HG03378 (cell line): ENCODE measurements around the gene MROH2A.

Experiments used
- ATAC-seq: cut with Tn5 transposase; IDR thresholded peaks from one replicate; pipeline ENCODE4 v1.9.1; 2021; ENCODE audit warnings: mild to moderate bottlenecking, moderate library complexity; ENCODE audit not compliant: unreplicated experiment

The MROH2A gene

DNA sequence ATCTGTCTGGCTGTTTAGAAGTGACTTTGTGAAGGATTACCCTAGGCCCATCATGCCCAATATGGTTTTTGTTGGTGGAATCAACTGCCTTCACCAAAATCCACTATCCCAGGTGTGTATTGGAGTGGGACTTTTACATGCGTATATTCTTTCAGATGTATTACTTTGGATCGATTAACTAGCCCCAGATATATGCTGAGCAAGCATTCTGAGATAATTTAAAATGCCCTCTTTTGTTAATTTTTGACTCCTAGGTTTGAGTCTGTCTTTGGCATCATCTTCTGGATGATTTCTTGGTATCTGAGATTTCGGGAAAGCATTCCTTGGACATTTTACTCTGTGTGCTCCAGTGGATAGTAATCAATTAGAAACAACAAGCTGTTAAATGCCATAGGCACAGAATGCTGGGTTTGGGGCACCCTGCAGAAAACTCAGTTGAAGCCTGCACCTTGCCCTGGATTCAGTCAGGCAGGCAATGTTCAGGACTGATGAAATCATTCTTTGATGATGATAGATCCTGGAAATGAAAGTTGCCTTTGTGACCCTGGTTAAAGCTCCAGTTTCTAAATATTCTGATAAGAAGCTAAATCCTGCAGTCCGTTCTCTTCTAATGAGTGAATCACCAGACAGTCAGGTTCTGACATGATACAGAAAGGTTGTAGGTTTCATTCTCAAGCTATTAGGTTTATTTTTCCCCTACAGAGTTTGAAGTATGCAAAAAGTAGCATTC lies 16.9 kb upstream of the MROH2A start:
- no peak for ATAC-seq

GRCh38 chr2:233764264-233764663 lies 13.9 kb upstream of the MROH2A start:
- no peak for ATAC-seq

DNA sequence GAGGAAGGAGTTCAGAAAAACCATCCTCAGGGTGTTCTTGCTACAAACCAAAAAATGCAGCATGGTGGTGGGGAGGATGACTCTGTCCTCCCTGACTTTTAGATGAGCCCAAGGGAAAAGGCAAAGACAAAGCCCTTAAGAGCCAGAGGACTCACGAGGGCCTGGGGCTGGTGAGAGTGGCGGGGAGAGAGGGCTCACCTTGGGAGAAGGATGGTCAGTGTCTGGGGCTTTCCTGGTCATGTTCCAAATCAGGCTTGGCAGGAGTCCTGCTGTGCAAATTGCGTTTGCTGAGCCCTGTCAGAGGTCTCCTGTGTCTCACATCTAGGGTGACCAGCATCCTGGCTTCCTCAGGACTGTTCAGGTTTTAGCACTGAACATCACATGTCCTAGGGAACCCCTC lies 13.4 kb upstream of the MROH2A start:
- ATAC-seq: no peak

DNA sequence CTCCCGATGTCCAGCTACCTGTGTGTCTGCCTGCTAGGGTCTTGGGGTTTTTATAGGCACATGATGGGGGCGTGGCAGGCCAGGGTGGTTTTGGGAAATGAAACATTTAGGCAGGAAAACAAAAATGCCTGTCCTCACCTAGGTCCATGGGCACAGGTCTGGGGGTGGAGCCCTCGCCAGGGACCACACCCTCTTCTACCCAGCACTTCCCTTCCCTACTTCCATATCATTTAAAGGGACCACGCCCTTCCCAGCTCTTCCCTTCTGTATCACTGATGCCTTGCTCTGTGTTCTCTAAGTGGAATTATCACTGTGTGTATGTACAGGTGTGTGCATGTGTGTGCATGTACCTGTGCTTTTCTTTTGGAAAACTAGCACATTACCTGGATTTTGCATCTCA lies 11.7 kb upstream of the MROH2A start:
- no peak for ATAC-seq

GRCh38 chr2:233768076-233768475 lies 10.1 kb upstream of the MROH2A start:
- no peak for ATAC-seq

- ATAC-seq: no peak
Measured at GRCh38 chr2:233769260-233769659, 8.9 kb upstream of the MROH2A start.

DNA sequence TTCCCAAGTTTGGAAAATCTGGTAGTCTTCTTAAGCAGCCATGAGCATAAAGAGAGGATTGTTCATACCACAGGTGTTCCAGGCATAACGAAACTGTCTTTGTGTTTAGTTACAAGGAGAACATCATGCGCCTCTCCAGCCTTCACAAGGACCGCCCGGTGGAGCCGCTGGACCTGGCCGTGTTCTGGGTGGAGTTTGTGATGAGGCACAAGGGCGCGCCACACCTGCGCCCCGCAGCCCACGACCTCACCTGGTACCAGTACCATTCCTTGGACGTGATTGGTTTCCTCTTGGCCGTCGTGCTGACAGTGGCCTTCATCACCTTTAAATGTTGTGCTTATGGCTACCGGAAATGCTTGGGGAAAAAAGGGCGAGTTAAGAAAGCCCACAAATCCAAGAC lies 6.0 kb upstream of the MROH2A start:
- no peak for ATAC-seq

GRCh38 chr2:233772583-233772982 lies 5.5 kb upstream of the MROH2A start:
- no peak for ATAC-seq

DNA sequence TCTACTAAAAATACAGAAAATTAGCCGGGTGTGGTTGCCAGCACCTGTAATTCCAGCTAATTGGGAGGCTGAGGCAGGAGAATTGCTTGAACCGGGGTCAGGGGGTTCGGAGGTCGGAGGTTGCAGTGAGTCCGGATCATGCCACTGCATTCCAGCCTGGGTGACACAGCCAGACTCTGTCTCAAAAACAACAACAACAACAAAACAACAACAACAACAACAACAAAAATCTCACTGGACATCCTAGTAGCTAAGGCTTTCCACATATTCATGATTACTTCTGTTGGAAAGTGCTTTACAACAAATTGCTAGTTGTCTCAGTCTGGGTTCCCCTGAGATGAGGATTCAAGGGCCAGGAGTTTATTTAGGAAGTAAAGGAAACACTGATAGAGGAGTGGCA lies 4.3 kb upstream of the MROH2A start:
- ATAC-seq: no peak

- ATAC-seq: no peak
Measured at GRCh38 chr2:233775414-233775813, 2.7 kb upstream of the MROH2A start.

- no peak for ATAC-seq
Measured at GRCh38 chr2:233779722-233780121, 1.6 kb downstream of the MROH2A start.

GRCh38 chr2:233780771-233781170 lies 2.6 kb downstream of the MROH2A start:
- ATAC-seq: no peak

DNA sequence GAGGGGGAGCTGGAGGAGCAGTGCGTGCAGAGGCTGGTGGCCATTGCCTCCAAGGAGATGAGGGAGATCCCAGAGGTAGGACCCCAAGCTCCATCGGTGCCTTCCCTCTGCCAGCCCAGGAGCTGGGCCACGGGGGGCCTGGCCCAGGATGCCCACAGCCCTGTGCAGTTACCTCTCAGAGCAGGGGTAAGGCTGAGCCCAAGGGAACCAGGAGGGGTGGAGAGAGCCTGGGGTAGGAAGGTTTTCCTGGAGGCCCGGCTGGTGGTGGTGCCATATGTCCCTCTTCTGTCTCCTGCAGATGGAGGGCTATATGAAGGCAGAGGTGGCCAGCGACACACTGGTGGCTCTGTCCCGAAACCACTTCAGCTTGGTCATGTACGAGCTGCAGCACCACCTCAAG lies 11.4 kb downstream of the MROH2A start:
- no peak for ATAC-seq

- ATAC-seq: no peak
Measured at GRCh38 chr2:233791151-233791882, 13.2 kb downstream of the MROH2A start.

- no peak for ATAC-seq
Measured at GRCh38 chr2:233791883-233792329, 13.8 kb downstream of the MROH2A start.

DNA sequence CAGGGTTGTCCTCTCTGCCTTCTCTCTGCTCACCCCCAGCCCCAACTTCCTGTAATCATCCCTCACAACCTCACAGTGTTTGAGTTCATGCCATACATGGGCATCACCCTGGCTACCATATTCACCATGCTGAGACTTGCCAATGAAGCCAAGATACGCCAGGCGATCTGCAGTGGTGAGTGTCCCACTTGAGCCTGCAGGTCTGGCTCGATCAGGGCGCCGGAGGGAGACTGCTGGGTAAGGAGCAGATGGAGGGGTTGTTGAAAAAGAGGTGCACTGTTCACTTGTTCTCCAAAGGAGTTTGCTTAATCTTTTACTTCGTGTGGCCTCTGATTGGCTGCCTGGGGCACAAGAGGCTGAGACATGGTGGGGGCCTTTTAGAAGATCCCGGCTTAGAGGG lies 14.6 kb downstream of the MROH2A start:
- ATAC-seq: no peak

GRCh38 chr2:233793465-233794127 lies 15.5 kb downstream of the MROH2A start:
- ATAC-seq: no peak

DNA sequence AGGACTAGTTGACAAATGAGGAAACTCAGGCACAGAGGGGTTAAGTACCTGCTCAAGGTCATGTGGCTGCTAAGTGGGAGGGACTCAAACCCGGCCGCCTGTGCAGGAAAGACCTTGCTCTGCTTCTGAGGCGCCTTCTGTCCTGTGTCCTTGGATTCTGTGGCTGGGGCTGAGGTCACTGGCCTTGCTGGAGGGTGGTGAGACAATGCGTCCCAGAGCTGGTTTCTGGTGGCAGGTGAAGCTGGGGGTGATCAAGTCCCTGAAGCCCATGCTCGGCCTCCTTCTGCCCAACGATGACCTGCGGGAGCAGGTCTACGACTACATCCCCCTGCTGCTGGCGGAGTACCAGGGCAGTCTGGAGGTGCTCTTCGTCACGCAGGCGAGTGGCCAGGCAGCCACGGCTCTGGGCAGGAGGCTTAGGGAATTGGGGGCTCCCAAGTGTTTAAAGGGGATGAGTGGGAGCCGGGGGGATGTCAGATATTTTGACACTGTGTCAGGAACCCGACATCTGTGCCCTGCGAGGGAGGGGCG lies 16.1 kb downstream of the MROH2A start:
- no peak for ATAC-seq

DNA sequence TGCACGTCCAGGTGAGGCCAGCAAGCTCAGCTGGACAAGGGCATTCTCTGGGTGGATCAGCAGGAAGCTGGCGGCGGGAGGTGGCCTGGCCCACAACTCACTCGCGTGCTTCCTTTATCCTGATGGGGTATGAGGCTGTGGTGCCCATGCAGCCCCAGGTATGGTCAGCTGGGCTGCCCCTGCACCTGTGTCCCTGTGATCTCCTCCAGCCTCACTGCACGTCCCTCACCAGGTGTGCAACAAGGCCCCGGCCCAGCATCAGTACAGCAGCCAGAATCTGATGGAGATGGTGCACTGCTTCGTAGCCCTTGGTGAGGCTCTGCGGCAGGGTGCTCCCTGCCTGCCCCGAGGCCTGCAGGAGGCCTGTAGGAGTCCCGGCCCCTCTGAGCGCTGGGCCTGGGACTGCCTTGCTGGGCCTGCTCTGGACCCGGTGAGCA lies 17.6 kb downstream of the MROH2A start:
- no peak for ATAC-seq

DNA sequence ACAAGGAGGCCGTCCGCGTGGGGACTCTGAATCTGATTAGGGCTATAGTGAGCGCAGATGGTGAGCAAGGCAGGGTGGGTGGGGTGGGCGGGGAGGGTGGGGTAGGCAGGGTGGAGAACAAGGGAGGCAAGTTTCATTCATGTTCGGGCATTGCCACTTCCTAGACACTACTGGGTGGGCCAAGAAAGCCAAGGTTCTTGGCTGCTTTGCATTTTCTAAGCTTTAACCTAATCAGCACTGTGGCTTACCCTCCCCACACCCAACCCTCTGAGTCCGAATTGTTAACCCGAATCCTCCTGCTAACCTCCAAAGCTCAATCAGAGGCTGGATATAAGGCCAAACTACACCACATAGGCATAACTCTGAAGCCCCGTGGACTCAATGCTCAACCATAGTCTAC lies 18.1 kb downstream of the MROH2A start:
- no peak for ATAC-seq

DNA sequence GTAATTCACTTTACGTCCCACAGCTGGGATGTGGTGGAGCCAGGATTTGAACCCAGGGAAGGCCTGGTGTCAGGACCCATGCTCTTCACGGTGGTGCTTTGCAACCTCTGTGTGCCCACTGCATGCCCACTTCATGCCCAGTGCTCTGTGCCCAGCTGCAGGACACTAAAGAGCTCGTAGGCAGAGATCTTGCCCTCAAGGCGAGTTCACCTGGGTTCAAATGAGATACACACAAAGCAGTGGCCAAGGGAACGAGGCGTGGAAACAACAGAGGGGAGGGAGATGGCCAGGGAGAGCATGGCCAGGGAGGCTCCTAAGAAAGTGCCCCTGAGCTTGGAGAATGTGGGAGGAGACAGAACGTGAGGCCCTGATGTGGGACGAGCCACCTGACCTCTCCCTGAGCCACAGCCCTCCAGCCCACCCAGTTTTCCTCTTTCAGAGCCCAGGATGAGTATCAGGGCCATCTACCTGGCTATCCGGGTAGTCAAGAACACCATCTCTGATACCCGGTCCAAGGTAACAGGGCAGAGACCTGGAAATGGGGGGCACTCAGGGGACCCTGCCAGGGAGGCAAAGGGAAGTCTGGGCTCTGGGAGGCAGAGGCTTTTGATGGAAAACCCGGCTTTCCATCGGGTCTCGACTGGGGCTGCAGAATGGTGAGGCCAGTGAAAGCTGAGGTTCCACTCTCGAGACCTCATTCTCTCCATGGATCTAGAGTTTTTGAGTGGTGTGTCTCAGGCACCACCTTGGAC lies 20.4 kb downstream of the MROH2A start:
- no peak for ATAC-seq
